CD4-positive, alpha-beta memory T cell (primary cell): Measurements from ENCODE around the gene LYL1. TPM values are rescaled to one million over a fixed set of nuclear protein-coding genes. Genes with fewer than 3 reads are reported as not detected.
A peak's percentile ranks its signal among the peaks of the same experiment; 100 is the strongest.

ENCODE experiments used
- CTCF ChIA-PET: fragments of 350-600 bp; sonication (Branson Sonifier 250); formaldehyde crosslinking; loops from one replicate; lab custom pipeline; 2021; ENCODE audit warnings: inconsistent platforms; ENCODE audit not compliant: partially characterized antibody; lab: Charles Lee
- POLR2A ChIA-PET: fragments of 350-600 bp; sonication (Branson Sonifier 250); formaldehyde crosslinking; loops from one replicate; lab custom pipeline; 2021; ENCODE audit not compliant: partially characterized antibody; lab: Charles Lee
- DNase-seq, 5 donors: peaks; one replicate each; pipeline versions ENCODE4 v3.0.0 to v3.0.0-alpha.2; 2020 to 2022; ENCODE audit warnings: mixed read lengths in 1 of 5
- H3K27ac ChIP-seq: one replicate; pipeline ENCODE4 v1.7.0; 2013; ENCODE audit warnings: low read depth, low read length
- H3K27me3 ChIP-seq: 2 replicates; pipeline ENCODE4 v1.7.0; 2013; ENCODE audit warnings: mild to moderate bottlenecking, low read length, moderate library complexity; ENCODE audit not compliant: insufficient read depth
- H3K36me3 ChIP-seq: 2 replicates; pipeline ENCODE4 v1.7.0; 2013; ENCODE audit warnings: mild to moderate bottlenecking, low read length, moderate library complexity; ENCODE audit not compliant: insufficient read depth
- H3K4me1 ChIP-seq: 2 replicates; pipeline ENCODE4 v1.7.0; 2013; ENCODE audit warnings: mild to moderate bottlenecking, low read length, moderate library complexity; ENCODE audit not compliant: insufficient read depth
- H3K4me3 ChIP-seq, 2 donors: one replicate each; pipeline ENCODE4 v1.7.0; 2013; ENCODE audit warnings: low read length in 2 of 2, mild to moderate bottlenecking in 1 of 2
- H3K9me3 ChIP-seq, 2 donors: one replicate each; pipeline ENCODE4 v1.7.0; 2013; ENCODE audit warnings: low read length in 2 of 2, control low read depth in 1 of 2; ENCODE audit not compliant: control insufficient read depth in 1 of 2
- H3K27ac Mint-ChIP-seq, 7 donors: one replicate each; pipeline ENCODE4 v1.8.0; 2020 to 2021; ENCODE audit warnings: mixed read lengths in 7 of 7, mild to moderate bottlenecking in 6 of 7, inconsistent platforms in 3 of 7, moderate library complexity in 3 of 7
- H3K27me3 Mint-ChIP-seq, 2 donors: one replicate each; pipeline ENCODE4 v1.8.0; 2020 to 2021; ENCODE audit warnings: mixed read lengths in 2 of 2
- H3K36me3 Mint-ChIP-seq, 2 donors: one replicate each; pipeline ENCODE4 v1.8.0; 2020 to 2021; ENCODE audit warnings: mixed read lengths in 2 of 2, inconsistent platforms in 1 of 2, mild to moderate bottlenecking in 1 of 2
- H3K4me1 Mint-ChIP-seq, 4 donors: one replicate each; pipeline ENCODE4 v1.8.0; 2020 to 2021; ENCODE audit warnings: mixed read lengths in 4 of 4, mild to moderate bottlenecking in 1 of 4
- H3K4me3 Mint-ChIP-seq, 8 donors: one replicate each; pipeline ENCODE4 v1.8.0; 2020 to 2021; ENCODE audit warnings: mixed read lengths in 8 of 8, mild to moderate bottlenecking in 7 of 8, moderate library complexity in 6 of 8, inconsistent platforms in 3 of 8
- H3K9me3 Mint-ChIP-seq, 8 donors: one replicate each; pipeline ENCODE4 v1.8.0; 2020 to 2021; ENCODE audit warnings: mixed read lengths in 8 of 8, mild to moderate bottlenecking in 5 of 8, inconsistent platforms in 3 of 8, moderate library complexity in 1 of 8
- intact Hi-C: fragments of 100-400 bp; cut with micrococcal nuclease; formaldehyde crosslinking; loops from one replicate; pipeline ENCODE4 v1.15.1; 2023
- polyA plus RNA-seq, 2 donors: library from polyadenylated mRNA; unstranded; fragments of 300-500 nt; fragmentation: Illumina TruSeq; gene quantifications; one replicate each; pipeline ENCODE4 v1.2.3, GENCODE V29; 2021
- total RNA-seq, 2 experiments: library from RNA; stranded (reverse); gene quantifications; one replicate each; pipeline ENCODE4 v1.2.3, GENCODE V29; 2021

LYL1 gene
- total and polyA plus RNA-seq, 4 experiments from 2014 or later, result 2.3 to 16.9 (median 12.8) TPM

DNA sequence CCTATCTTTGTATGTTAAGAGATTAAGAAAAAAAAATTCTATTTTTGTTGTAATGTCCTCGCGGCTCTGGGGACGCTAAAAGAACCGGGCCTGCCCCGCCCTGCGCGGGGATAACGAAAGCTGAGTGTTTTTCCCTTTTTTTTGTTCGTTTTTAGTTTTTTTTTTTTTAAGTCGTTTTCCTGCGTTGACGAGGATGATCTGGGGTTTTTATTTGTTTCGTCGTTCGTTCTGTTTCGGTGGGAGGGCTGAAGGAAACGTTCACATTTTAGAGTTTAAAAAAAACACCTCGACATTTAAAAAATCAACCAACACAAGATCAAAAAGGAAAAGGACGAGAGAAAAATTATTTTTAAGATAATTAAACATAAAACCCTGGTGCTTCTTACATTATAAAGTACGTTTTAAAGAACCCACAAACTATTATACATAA lies 5.6 kb downstream of the LYL1 start:
- Histone ChIP-seq H3K27ac (no peak overlapping the region), H3K9me3 (no peaks in the 10 kb centered on the region), H3K36me3 (no peaks in the 10 kb centered on the region), H3K27me3 (peaks cover 15% of the 10 kb centered on the region), H3K4me1 (peaks cover 71% of the 10 kb centered on the region), H3K4me3 (no peak overlapping the region)
- POLR2A ChIA-PET, result interaction anchor here (0.7 to 5.0 kb wide), 7 partner anchors 8 to 206 kb away, joined by 3 to 42 read pairs (median 6); partner anchors contain the start of genes GCDH, IER2, NACC1 and STX10
- Mint-ChIP-seq H3K27me3 (peaks cover 5 to 10% of the 10 kb centered on the region in 2 donors), H3K27ac (peak overlapping the region; percentile 62 to 94 (median 87)), H3K36me3 (peaks cover 0 to 3% of the 10 kb centered on the region in 2 donors), H3K4me1 (peaks cover 27 to 68% (median 40%) of the 10 kb centered on the region in 4 donors), H3K9me3 (peaks cover 0 to 2% (median 0%) of the 10 kb centered on the region in 8 donors), H3K4me3 (peak overlapping the region; percentile 75 to 87 (median 82))
- CTCF ChIA-PET, result interaction anchor here (0.6 to 8.2 kb wide), 4 partner anchors 8 to 118 kb away, joined by 3 to 129 read pairs (median 22); no protein-coding TSS in a partner anchor
- intact Hi-C loops, result loop anchor here (5.0 kb wide), 1 partner anchor 210 kb away; the partner anchor contains the start of gene KLF1
- DNase-seq, result peak in 3 of 5 donors; percentile 30 to 36 (median 34)

DNA sequence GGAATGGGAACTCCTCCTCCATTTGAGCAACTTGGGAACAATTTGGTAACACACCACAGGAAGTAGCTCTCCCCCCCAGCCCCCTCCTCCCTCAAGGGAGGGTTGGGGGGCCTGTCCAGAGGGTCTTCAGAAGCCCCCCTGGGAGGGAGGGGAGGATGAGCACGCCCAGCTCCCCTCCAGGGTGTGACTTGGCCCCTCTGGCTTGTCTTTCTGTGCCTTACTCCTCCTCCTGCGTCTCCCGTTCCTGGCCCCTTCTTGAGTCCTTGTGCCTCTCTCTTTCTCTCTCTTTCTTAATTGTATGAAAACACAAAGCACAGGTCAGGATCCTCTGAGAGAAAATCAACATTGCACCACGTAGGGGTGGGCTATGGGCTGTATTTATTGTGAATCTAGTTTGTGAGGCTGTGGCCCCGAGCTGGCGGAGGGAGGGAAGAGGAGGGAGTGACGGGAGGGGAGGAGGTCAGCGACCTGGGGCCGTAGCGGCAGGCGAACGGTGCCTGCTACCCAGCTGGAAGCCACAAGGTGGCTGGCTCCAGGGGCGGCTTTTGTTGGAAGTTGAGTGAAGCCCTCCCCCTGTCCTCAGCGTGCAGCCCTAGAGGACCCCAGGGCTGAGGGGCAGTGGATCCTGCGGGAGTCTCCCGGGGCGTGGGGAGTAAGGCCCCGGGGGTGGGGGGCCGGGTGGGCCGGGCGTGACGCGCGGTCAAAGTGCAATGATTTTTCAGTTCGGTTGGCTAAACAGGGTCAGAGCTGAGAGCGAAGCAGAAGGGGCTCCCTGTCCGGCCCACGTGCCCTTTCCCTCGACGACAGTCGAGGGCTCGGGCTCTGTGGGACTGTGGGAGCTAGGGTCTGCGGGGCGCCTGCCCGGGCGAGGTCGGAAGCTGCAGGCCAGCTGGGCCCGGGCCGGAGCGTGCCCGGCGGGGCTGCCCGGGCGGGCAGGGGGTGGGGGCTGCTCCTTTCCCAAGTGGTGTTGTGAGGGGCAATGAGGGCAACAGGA lies 6.4 kb downstream of the LYL1 start:
- intact Hi-C loops, result loop anchor here (5.0 kb wide), 1 partner anchor 209 kb away; the partner anchor contains the start of gene KLF1
- no peak overlapping the region for H3K27ac ChIP-seq
- Mint-ChIP-seq H3K4me1 (peaks cover 23 to 60% (median 33%) of the 10 kb centered on the region in 4 donors), H3K27me3 (peaks cover 5 to 10% of the 10 kb centered on the region in 2 donors), H3K27ac (peak overlapping the region; percentile 6 to 94 (median 84)), H3K36me3 (peaks cover 0 to 3% of the 10 kb centered on the region in 2 donors), H3K4me3 (peak overlapping the region; percentile 75 to 91 (median 82)), H3K9me3 (peaks cover 0 to 2% (median 0%) of the 10 kb centered on the region in 8 donors)
- ChIA-PET POLR2A (interaction anchor here (0.6 to 5.0 kb wide), 11 partner anchors 9 to 248 kb away, joined by 3 to 42 read pairs (median 4); partner anchors contain the start of genes GCDH, IER2, NACC1 and STX10), CTCF (interaction anchor here (0.6 to 8.2 kb wide), 8 partner anchors 9 to 131 kb away, joined by 3 to 129 read pairs (median 18); partner anchors contain the start of gene NACC1)
- DNase-seq, result peak in 2 of 5 donors; percentile 27 to 39
- H3K4me1 ChIP-seq, result peaks cover 63% of the 10 kb centered on the region
- H3K36me3 ChIP-seq, result no peaks in the 10 kb centered on the region
- H3K9me3 ChIP-seq, result no peaks in the 10 kb centered on the region
- H3K27me3 ChIP-seq, result peaks cover 15% of the 10 kb centered on the region
- no peak overlapping the region for H3K4me3 ChIP-seq

DNA sequence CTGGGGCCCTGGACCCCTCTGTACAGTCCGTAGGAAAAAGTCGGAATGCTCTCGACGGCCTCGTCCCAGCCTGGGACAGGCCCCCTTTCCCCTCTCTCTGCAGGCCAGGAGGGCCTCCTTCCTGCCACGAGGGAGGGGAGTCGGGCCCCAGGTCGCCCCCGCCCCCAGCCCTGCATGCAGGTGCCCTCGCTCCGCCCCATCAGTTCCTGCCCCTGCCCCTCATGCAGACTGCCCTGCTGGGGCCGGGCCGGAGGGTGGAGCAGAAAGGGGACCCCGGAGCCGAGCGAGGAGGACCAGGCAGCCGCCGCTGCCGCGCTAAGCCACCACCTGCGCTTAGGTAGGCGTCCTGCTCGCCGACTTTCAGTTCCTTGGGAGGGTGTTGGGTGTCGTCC lies 7.3 kb downstream of the LYL1 start:
- Mint-ChIP-seq H3K4me1 (peaks cover 21 to 55% (median 30%) of the 10 kb centered on the region in 4 donors), H3K36me3 (peaks cover 0 to 3% of the 10 kb centered on the region in 2 donors), H3K27ac (peak overlapping the region in 2 of 7 donors; percentile 10 to 71), H3K27me3 (peaks cover 5 to 10% of the 10 kb centered on the region in 2 donors), H3K9me3 (peaks cover 0 to 2% (median 0%) of the 10 kb centered on the region in 8 donors), H3K4me3 (peak overlapping the region; percentile 44 to 91 (median 72))
- H3K27ac ChIP-seq, result no peak overlapping the region
- intact Hi-C loops, result loop anchor here (5.0 kb wide), 1 partner anchor 208 kb away; the partner anchor contains the start of gene KLF1
- no peaks in the 10 kb centered on the region for H3K9me3 ChIP-seq
- ChIA-PET POLR2A (interaction anchor here (0.6 to 5.0 kb wide), 8 partner anchors 10 to 247 kb away, joined by 3 to 42 read pairs (median 5); partner anchors contain the start of genes GCDH, IER2, NACC1 and STX10), CTCF (interaction anchor here (0.6 to 8.2 kb wide), 10 partner anchors 10 to 319 kb away, joined by 3 to 129 read pairs (median 6); partner anchors contain the start of gene NACC1)
- H3K4me3 ChIP-seq, result no peak overlapping the region
- DNase-seq, result peak in 2 of 5 donors; percentile 28 to 41
- no peaks in the 10 kb centered on the region for H3K36me3 ChIP-seq
- peaks cover 54% of the 10 kb centered on the region for H3K4me1 ChIP-seq
- peaks cover 15% of the 10 kb centered on the region for H3K27me3 ChIP-seq

DNA sequence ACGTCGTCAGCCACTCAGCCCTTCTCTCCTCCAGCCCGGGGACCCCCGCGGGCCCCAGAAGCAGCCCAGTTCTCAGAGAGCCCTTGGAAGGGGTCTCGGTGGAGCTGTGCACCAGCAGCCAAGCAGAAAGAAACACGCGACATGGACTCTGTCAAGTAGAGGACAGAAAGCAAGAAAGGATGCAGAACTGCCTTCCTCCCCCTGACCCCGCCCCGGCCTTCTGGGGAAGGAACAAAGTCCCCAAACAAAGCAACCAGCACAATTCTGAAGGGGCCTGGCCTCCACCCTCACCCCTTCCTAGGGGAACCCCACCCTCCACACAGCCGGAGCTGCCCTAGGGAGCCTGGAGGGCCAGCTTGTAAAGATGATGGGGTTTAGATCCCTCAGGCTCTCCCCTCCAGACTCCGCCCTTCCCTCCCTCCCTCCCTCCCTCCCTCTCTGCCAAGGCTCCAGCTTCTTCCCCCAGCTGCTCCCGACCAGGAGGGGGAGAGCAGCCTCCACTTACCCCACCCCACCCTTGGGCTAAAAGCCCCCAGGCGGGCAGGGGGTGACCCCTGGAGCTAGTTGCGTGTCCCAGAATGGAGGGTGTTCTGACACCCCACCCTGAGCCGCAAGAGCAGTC lies 7.8 kb downstream of the LYL1 start:
- Histone ChIP-seq H3K9me3 (no peaks in the 10 kb centered on the region), H3K4me3 (no peak overlapping the region), H3K36me3 (no peaks in the 10 kb centered on the region), H3K4me1 (peaks cover 49% of the 10 kb centered on the region), H3K27me3 (peaks cover 15% of the 10 kb centered on the region), H3K27ac (no peak overlapping the region)
- Mint-ChIP-seq H3K27me3 (peaks cover 5 to 10% of the 10 kb centered on the region in 2 donors), H3K36me3 (no peaks in the 10 kb centered on the region), H3K9me3 (peaks cover 0 to 2% (median 0%) of the 10 kb centered on the region in 8 donors), H3K27ac (peak overlapping the region in 4 of 7 donors; percentile 42 to 93 (median 64)), H3K4me1 (peaks cover 16 to 50% (median 25%) of the 10 kb centered on the region in 4 donors), H3K4me3 (peak overlapping the region in 7 of 8 donors; percentile 10 to 73 (median 29))
- CTCF ChIA-PET, result interaction anchor here (0.6 to 8.2 kb wide), 10 partner anchors 10 to 318 kb away, joined by 3 to 129 read pairs (median 6); partner anchors contain the start of gene NACC1
- intact Hi-C loops, result loop anchor here (1.0 to 5.0 kb wide), 4 partner anchors 63 to 208 kb away; partner anchors contain the start of gene KLF1
- DNase-seq, result peak in 2 of 5 donors; percentile 16 to 44
- POLR2A ChIA-PET, result interaction anchor here (0.6 to 5.0 kb wide), 9 partner anchors 10 to 204 kb away, joined by 3 to 42 read pairs (median 4); partner anchors contain the start of genes CALR, GCDH and NACC1

DNA sequence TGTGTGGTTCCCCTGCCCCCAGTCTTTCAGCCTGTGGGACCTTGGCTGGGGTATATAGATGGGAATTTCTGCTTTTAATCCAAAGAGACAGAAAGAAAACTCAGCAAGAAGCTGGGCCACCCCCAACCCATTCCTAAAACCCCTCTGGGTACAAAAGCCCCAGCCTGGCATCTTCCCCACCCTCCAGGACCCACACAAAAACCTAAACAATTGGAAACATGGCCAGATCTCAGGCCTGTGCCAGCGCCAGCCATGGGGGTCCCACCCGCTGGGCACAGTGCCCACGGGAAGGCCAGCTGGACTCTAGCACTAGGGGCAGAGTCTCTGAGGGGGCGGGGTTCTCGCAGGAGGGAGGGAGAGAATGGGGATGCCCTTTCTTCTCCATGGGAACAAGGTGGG lies 8.6 kb downstream of the LYL1 start:
- intact Hi-C loops, result loop anchor here (1.0 to 5.0 kb wide), 3 partner anchors 62 to 168 kb away; no protein-coding TSS in a partner anchor

More for the DNA sequence above, 8.6 kb downstream of the LYL1 start:
- Histone ChIP-seq H3K27ac (no peak overlapping the region), H3K27me3 (peaks cover 15% of the 10 kb centered on the region), H3K4me3 (no peak overlapping the region), H3K36me3 (no peaks in the 10 kb centered on the region), H3K9me3 (no peaks in the 10 kb centered on the region), H3K4me1 (peaks cover 43% of the 10 kb centered on the region)
- peak in 2 of 5 donors; percentile 0 to 34 for DNase-seq
- POLR2A ChIA-PET, result interaction anchor here (0.8 to 5.0 kb wide), 10 partner anchors 9 to 209 kb away, joined by 3 to 42 read pairs (median 4); partner anchors contain the start of genes CALR, LYL1 and NACC1
- H3K27me3 Mint-ChIP-seq, result peaks cover 5 to 10% of the 10 kb centered on the region in 2 donors
- CTCF ChIA-PET, result interaction anchor here (0.8 to 8.2 kb wide), 12 partner anchors 10 to 129 kb away, joined by 3 to 129 read pairs (median 5); no protein-coding TSS in a partner anchor
- peaks cover 0 to 1% (median 0%) of the 10 kb centered on the region in 8 donors for H3K9me3 Mint-ChIP-seq
- H3K27ac Mint-ChIP-seq, result peak overlapping the region in 3 of 7 donors; percentile 25 to 68 (median 29)
- peak overlapping the region in 4 of 8 donors; percentile 17 to 64 (median 37) for H3K4me3 Mint-ChIP-seq
- peaks cover 13 to 42% (median 21%) of the 10 kb centered on the region in 4 donors for H3K4me1 Mint-ChIP-seq
- H3K36me3 Mint-ChIP-seq, result no peaks in the 10 kb centered on the region
